Spleen (tissue), 11 donors: ENCODE results near the gene DKK3. TPM values are rescaled to one million over a fixed set of nuclear protein-coding genes. Genes with fewer than 3 reads are reported as not detected.

Experiments used
- DNase-seq: peaks from one replicate; pipeline ENCODE4 v3.0.0-alpha.2; 2020
- H3K27ac ChIP-seq, 8 donors: fragments of 200-600 bp; sonication (generic) in 7 of 8; 1 replicate in 4 of 8; 2 replicates in 4 of 8; pipeline versions ENCODE4 v1.5.0 to v1.8.0; 2016 to 2021; ENCODE audit warnings: inconsistent platforms in 4 of 8, mild to moderate bottlenecking in 4 of 8, moderate library complexity in 1 of 8
- H3K27me3 ChIP-seq, 7 donors: fragments of 200-600 bp; sonication (generic) in 6 of 7; replicated peaks in 1 of 7; 1 replicate in 4 of 7; 2 replicates in 3 of 7; pipeline versions ENCODE4 v1.5.0 to v1.8.0; 2016 to 2021; ENCODE audit warnings: inconsistent platforms in 3 of 7, mild to moderate bottlenecking in 1 of 7
- H3K36me3 ChIP-seq, 6 donors: fragments of 200-600 bp; sonication (generic) in 5 of 6; 1 replicate in 4 of 6; 2 replicates in 2 of 6; pipeline versions ENCODE4 v1.5.0 to v1.8.0; 2016 to 2021; ENCODE audit warnings: inconsistent platforms in 2 of 6
- H3K4me1 ChIP-seq, 6 donors: fragments of 200-600 bp; sonication (generic) in 5 of 6; 1 replicate in 3 of 6; 2 replicates in 3 of 6; pipeline versions ENCODE4 v1.5.0 to v1.8.0; 2016 to 2021; ENCODE audit warnings: inconsistent platforms in 3 of 6
- H3K4me3 ChIP-seq, 8 donors: fragments of 200-600 bp; sonication (generic) in 7 of 8; 1 replicate in 4 of 8; 2 replicates in 4 of 8; pipeline versions ENCODE4 v1.5.0 to v1.8.0; 2016 to 2021; ENCODE audit warnings: inconsistent platforms in 4 of 8, mild to moderate bottlenecking in 4 of 8, moderate library complexity in 2 of 8
- H3K9me3 ChIP-seq, 8 donors: fragments of 200-600 bp; sonication (generic) in 7 of 8; 1 replicate in 4 of 8; 2 replicates in 4 of 8; pipeline versions ENCODE4 v1.5.0 to v1.8.0; 2016 to 2021; ENCODE audit warnings: inconsistent platforms in 4 of 8
- POLR2A ChIP-seq, 3 donors: fragments of 450-650 bp; IDR thresholded peaks; one replicate each; pipeline ENCODE4 v1.5.1; 2017; ENCODE audit warnings: antibody characterized with exemption in 3 of 3, mild to moderate bottlenecking in 1 of 3
- POLR2AphosphoS5 ChIP-seq, 3 donors: sonication (generic); formaldehyde crosslinking; IDR thresholded peaks; one replicate each; pipeline ENCODE4 v1.5.1; 2017; ENCODE audit warnings: antibody characterized with exemption in 3 of 3
- WGBS, 5 donors: extraction: QIAGEN DNeasy Blood & Tissue Kit in 3 of 5; methylation state at CpG; one replicate each; pipeline versions ENCODE4 v1.1.5 to v1.1.7; 2013 to 2018; 5-methylcytosine and 5-hydroxymethylcytosine counted together
- intact Hi-C: fragments of 100-400 bp; cut with DNase I; formaldehyde crosslinking; loops from one replicate; pipeline ENCODE4 v1.15.0; 2023; ENCODE audit warnings: low total_unique reads
- polyA plus RNA-seq, 3 donors: library from polyadenylated mRNA; stranded (reverse); fragments of 200-250 nt; gene quantifications; one replicate each; pipeline ENCODE4 v1.2.1, GENCODE V29; 2013
- total RNA-seq, 7 donors: library from RNA; depleted of rRNA in 3 of 7; stranded (reverse); fragments of >200 nt in 3 of 7; fragmentation: NEBNext Ultra II Directional in 4 of 7; extraction: Animal tissue kit (Norgen Biotek cat#: 25700) in 4 of 7; gene quantifications; one replicate each; pipeline versions ENCODE4 v1.1.0 to v1.2.1, GENCODE V29; 2016 to 2021
- TF ChIP-seq, protein P1 (sequence below), 11 experiments: fragments of 200-600 bp in 7 of 11; fragments of 450-650 bp in 4 of 11; sonication (generic) in 4 of 11; IDR thresholded peaks in 8 of 11; conservative IDR thresholded peaks in 3 of 11; 1 replicate in 7 of 11; 2 replicates in 4 of 11; pipeline versions ENCODE4 v1.4.0 to v1.8.0; 2016 to 2021; ENCODE audit warnings: antibody characterized with exemption in 11 of 11, inconsistent platforms in 4 of 11, mild to moderate bottlenecking in 1 of 11
- donor health status: healthy with polysubstance abuse.
- donor health status: DM: no; HTN: no; CAD: no; lungs with moderate emphysema.
- donor health status: DM: no; HTN: no; CAD: no.
- donor health status: Bipolar disorder and iron deficiency.
- donor health status: healthy.
- donor health status: DM: no; HTN: no; CAD: no.
- donor health status: DM: yes; HTN: yes; CAD: no.

The DKK3 gene
- total and polyA plus RNA-seq, 10 donors, result 8.6 to 111 (median 45.9) TPM

DNA sequence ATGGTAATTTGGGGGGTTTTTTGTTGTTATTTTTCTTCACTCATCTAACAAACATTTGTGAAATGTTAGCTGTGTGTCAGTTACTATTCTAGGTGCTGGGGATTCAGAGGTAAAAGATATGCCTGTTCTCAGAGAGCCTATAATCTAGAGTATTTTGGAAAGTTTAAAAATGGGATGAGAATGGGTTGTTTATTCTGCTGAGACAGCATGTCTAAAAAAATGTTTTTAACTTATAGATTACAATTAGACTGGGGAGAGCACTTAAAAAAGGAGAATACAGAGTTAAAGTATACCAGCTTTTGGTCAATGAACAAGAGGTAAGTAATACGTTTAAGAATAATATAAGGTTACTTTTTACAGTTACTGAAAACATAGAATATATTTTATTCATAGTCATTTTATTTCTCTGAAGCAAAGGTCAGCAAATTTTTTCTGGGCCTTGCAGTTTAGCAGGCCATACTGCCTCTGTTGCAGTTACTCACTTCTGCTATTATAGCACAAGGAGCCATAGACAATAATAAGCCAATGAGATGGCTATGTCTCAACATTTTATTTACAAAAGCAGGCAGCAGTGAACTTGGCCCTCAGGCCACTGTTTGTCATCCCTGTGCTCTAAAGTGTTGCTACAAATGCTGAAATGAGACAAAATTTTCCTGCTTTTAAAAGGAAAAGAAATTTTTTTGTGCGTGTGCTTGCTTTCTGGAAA is 60.0 kb downstream of the DKK3 start:
- peaks cover 0 to 100% (median 47%) of the 10 kb centered on the region in 6 donors for H3K36me3 ChIP-seq
- intact Hi-C loops, result no loop called here
- H3K4me1 ChIP-seq, result no peaks in the 10 kb centered on the region
- H3K4me3 ChIP-seq, result no peak overlapping the region
- WGBS, 5 donors, result 92 to 95% (median 94%) methylated on average over 2 of the region's 2 CpGs
- TF ChIP-seq POLR2AphosphoS5 (IDR thresholded peaks at IDR 0.05), result no peak
- TF ChIP-seq, protein P1, sequence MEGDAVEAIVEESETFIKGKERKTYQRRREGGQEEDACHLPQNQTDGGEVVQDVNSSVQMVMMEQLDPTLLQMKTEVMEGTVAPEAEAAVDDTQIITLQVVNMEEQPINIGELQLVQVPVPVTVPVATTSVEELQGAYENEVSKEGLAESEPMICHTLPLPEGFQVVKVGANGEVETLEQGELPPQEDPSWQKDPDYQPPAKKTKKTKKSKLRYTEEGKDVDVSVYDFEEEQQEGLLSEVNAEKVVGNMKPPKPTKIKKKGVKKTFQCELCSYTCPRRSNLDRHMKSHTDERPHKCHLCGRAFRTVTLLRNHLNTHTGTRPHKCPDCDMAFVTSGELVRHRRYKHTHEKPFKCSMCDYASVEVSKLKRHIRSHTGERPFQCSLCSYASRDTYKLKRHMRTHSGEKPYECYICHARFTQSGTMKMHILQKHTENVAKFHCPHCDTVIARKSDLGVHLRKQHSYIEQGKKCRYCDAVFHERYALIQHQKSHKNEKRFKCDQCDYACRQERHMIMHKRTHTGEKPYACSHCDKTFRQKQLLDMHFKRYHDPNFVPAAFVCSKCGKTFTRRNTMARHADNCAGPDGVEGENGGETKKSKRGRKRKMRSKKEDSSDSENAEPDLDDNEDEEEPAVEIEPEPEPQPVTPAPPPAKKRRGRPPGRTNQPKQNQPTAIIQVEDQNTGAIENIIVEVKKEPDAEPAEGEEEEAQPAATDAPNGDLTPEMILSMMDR (IDR thresholded peaks at IDR 0.05 in 8 of 11, conservative IDR thresholded peaks at IDR 0.05 in 3 of 11), result no peak
- no peak for TF ChIP-seq POLR2A (IDR thresholded peaks at IDR 0.05)
- DNase-seq, result no peak
- H3K9me3 ChIP-seq, result no peaks in the 10 kb centered on the region
- H3K27me3 ChIP-seq, result no peaks in the 10 kb centered on the region
- H3K27ac ChIP-seq, result peak overlapping the region in 3 of 8 donors; percentile 10 to 38 (median 28)

DNA sequence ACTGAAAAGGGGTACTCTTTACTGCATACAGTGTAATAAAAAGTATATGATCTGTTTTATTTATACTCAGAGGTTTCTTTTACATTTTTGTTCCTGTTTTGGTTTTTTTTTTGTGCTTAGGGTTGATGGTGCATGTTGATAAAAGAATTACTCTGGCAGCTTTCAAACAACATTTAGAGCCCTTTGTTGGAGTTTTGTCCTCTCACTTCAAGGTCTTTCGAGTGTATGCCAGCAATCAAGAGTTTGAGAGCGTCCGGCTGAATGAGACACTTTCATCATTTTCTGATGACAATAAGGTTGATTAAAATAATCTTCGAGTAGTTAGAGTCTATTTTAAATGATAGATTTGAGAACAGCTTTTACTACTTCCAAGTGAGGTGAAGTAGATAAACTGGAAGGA is 60.6 kb downstream of the DKK3 start:
- no peak for DNase-seq
- no peaks in the 10 kb centered on the region for H3K9me3 ChIP-seq
- 75 to 94% (median 80%) methylated on average over 4 of the region's 4 CpGs for WGBS, 5 donors
- intact Hi-C loops, result no loop called here
- H3K27me3 ChIP-seq, result no peaks in the 10 kb centered on the region
- peaks cover 0 to 100% (median 46%) of the 10 kb centered on the region in 6 donors for H3K36me3 ChIP-seq
- H3K4me3 ChIP-seq, result no peak overlapping the region
- TF ChIP-seq POLR2A (IDR thresholded peaks at IDR 0.05) (no peak), POLR2AphosphoS5 (IDR thresholded peaks at IDR 0.05) (no peak)
- TF ChIP-seq, protein P1 (IDR thresholded peaks at IDR 0.05 in 8 of 11, conservative IDR thresholded peaks at IDR 0.05 in 3 of 11), result no peak
- peak overlapping the region in 2 of 8 donors; percentile 28 to 38 for H3K27ac ChIP-seq
- no peaks in the 10 kb centered on the region for H3K4me1 ChIP-seq

DNA sequence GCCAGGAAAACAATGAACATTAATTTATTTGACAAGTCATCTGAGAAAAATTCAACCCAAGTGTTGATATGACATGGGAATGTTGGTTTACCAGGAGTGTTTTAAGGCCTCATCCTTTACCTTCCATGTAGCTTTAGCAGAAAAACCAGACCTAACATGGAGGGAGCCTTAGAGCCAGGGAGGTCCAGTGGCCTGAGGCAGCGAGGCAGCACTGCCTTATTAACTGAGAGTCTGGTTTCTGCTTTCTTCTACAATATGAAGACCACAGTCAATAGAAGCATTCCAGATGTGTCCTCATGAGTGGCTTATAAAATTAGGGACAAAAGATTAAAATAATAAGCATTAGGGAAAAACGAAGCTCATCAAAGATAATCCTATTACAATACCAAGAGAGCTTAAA is 61.5 kb downstream of the DKK3 start:
- H3K4me1 ChIP-seq, result no peaks in the 10 kb centered on the region
- H3K27me3 ChIP-seq, result no peaks in the 10 kb centered on the region
- TF ChIP-seq, protein P1 (IDR thresholded peaks at IDR 0.05 in 8 of 11, conservative IDR thresholded peaks at IDR 0.05 in 3 of 11), result no peak
- no peak for TF ChIP-seq POLR2AphosphoS5 (IDR thresholded peaks at IDR 0.05)
- no peak overlapping the region for H3K4me3 ChIP-seq
- WGBS, 5 donors, result 90 to 100% (median 96%) methylated on average over 2 of the region's 2 CpGs
- H3K27ac ChIP-seq, result no peak overlapping the region
- intact Hi-C loops, result no loop called here
- no peaks in the 10 kb centered on the region for H3K9me3 ChIP-seq
- H3K36me3 ChIP-seq, result peaks cover 3 to 100% (median 46%) of the 10 kb centered on the region in 6 donors
- no peak for DNase-seq

DNA sequence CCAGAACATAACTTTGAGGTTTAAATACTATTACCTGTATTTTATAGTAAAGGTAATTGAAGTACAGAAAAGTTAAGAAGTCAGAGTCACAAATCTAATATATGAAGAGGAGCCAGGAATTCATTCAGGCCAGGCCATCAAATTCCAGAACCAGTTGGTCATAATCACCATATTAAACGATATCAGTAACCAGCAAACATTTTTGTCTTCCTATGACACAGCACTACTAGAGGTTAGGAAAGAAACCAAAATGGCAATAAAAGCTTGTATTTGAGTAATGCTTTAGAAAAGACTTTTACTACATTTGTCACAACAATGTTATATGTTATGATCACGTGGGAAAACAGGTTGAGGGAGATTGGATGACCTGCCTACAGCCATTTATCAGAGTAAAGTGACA is 62.2 kb downstream of the DKK3 start:
- 88 to 98% (median 94%) methylated on average over 2 of the region's 2 CpGs for WGBS, 5 donors
- Histone ChIP-seq H3K27ac (no peak overlapping the region), H3K4me3 (no peak overlapping the region), H3K36me3 (peaks cover 3 to 100% (median 49%) of the 10 kb centered on the region in 6 donors), H3K9me3 (no peaks in the 10 kb centered on the region), H3K4me1 (no peaks in the 10 kb centered on the region), H3K27me3 (no peaks in the 10 kb centered on the region)
- intact Hi-C loops, result no loop called here
- TF ChIP-seq POLR2AphosphoS5 (IDR thresholded peaks at IDR 0.05) (no peak), POLR2A (IDR thresholded peaks at IDR 0.05) (no peak)
- TF ChIP-seq, protein P1 (IDR thresholded peaks at IDR 0.05 in 8 of 11, conservative IDR thresholded peaks at IDR 0.05 in 3 of 11), result no peak
- no peak for DNase-seq
